IPS DF 19.7 (cell line): ENCODE measurements around the gene CD164L2.
"Not testable (repeated sequence)": the region's sequence is repeated elsewhere in the genome, so short reads cannot be mapped to it uniquely, and the experiment has no call there.

ENCODE experiments used
- DNase-seq: peaks from one replicate; pipeline ENCODE4 v3.0.0-alpha.2; 2013; ENCODE audit warnings: low read depth, low spot score

Gene CD164L2

GRCh38 chr1:27384797-27385196 is 1.7 kb upstream of the CD164L2 start:
- DNase-seq = not testable (repeated sequence)

- no peak for DNase-seq
Observed at GRCh38 chr1:27383661-27384060, 528 bp upstream of the CD164L2 start.

GRCh38 chr1:27381969-27382762 is 967 bp downstream of the CD164L2 start:
- DNase-seq = no peak

- no peak for DNase-seq
Observed at GRCh38 chr1:27380766-27381733, 2.1 kb downstream of the CD164L2 start.

GRCh38 chr1:27380224-27380623 is 2.9 kb downstream of the CD164L2 start:
- DNase-seq = no peak

- no peak for DNase-seq
Observed at GRCh38 chr1:27379564-27380122, 3.5 kb downstream of the CD164L2 start.

GRCh38 chr1:27377760-27378495 is 5.2 kb downstream of the CD164L2 start:
- DNase-seq = no peak

GRCh38 chr1:27374362-27375086 is 8.6 kb downstream of the CD164L2 start, which contains the start of gene FCN3:
Gene FCN3, minus strand, starts transcription at chr1:27374824. Its CDS starts 6 bp downstream, at chr1:27374818.
- DNase-seq = no peak

GRCh38 chr1:27372808-27373690 is 10.1 kb downstream of the CD164L2 start:
- DNase-seq = no peak

GRCh38 chr1:27372022-27372807 is 10.9 kb downstream of the CD164L2 start:
- no peak for DNase-seq

- DNase-seq = no peak
Observed at GRCh38 chr1:27368869-27369582, 14.1 kb downstream of the CD164L2 start.

GRCh38 chr1:27367160-27367650 is 15.9 kb downstream of the CD164L2 start:
- no peak for DNase-seq

GRCh38 chr1:27366411-27367159 is 16.5 kb downstream of the CD164L2 start, which contains the start of gene MAP3K6:
Gene MAP3K6, minus strand, starts transcription at chr1:27366961. Its CDS starts 364 bp downstream, at chr1:27366597.
- DNase-seq = no peak

- no peak for DNase-seq
Observed at GRCh38 chr1:27366113-27366410, 17.1 kb downstream of the CD164L2 start.

- DNase-seq = no peak
Observed at GRCh38 chr1:27365372-27366112, 17.6 kb downstream of the CD164L2 start.

- DNase-seq = no peak
Observed at GRCh38 chr1:27364696-27365371, 18.3 kb downstream of the CD164L2 start.
